T1000 (cell line): ENCODE results near the gene STXBP5L.
"Not testable (repeated sequence)": the region's sequence is repeated elsewhere in the genome, so short reads cannot be mapped to it uniquely, and the experiment has no call there.

Experiments
- DNase-seq: peaks from one replicate; lab custom pipeline; 2025; ENCODE audit warnings: mixed read lengths; lab: John Stamatoyannopoulos, UW

STXBP5L gene

DNA sequence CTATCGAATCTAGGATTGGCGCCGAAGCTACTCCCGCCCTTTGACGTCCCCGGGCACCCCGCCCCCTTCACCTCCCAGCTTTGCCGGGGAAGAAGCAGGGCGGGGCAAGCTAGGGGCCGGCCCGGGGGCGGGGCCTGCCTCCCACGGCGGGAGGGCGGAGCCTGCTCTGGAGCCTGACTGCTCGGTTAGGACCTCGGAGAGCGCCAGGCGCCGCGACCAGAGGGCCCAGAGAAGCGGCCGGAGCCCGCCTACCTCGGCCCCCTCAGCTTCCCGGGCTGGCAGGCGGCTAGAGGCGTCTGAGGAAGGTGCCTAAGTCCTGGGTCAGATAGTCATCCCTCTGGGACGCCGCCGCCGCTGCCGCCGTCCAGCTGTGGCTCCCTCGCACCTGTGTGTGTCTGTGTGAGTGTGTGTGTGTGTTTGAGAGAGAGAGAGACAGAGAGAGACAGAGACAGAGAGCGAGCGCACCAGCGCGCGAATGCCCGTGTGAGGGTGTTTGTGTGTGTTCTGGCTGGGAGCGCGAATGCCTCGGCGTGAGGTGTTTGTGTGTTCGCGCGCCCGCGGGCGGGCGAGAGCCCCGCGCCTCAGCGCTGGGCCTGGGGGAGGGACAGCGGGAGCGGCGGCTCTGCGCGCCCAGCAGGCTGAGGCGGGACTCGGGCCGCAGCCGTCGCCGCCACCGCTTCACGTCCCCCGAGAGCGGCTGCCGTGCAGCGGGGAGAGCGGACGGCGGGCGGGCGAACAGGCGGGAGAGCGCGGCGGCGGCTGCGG, at the start of gene STXBP5L:
Gene STXBP5L, plus strand, starts transcription at position 176 of the 765 bp plus-strand sequence. CDS start 1,374 bp downstream, outside the sequence.
- DNase-seq, result peak; percentile 84

DNA sequence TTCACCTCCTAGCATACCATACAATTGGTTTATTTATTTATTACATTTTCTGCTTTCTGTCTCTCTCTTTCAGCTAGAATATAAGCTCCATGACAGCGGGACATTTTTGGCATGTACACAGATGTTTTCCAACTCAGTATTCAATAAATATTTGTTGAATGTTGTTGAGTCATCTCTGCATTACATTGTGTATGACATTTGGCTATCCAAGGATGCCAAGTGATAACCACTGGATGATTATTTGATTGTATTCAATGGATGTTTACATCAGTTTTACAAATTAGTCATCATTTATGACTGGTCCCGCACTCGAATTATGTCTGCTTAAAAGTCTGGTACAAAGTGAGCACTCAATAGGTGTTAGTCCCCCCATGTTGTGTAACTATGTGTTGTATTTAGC, 49.5 kb upstream of the STXBP5L start:
- no peak for DNase-seq

DNA sequence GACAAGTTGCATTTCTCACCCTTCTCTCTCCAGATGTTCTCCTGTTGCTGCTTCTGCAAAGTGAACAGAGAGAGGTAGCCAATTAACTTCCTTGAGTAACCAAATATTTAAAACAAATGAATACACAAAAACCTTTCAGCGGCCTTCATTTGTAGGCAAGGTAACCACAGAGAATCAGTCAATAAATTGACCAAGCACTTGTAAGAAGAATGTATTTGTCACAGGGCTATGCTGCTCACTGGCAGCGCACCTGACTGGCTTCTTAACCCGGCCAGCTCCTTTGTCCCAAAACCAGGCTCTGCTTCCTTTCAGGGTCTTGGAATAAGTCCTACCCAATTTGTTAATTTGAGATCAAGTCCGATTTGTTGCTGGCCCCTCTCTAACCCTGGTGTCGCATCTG, 43.5 kb upstream of the STXBP5L start:
- no peak for DNase-seq

DNA sequence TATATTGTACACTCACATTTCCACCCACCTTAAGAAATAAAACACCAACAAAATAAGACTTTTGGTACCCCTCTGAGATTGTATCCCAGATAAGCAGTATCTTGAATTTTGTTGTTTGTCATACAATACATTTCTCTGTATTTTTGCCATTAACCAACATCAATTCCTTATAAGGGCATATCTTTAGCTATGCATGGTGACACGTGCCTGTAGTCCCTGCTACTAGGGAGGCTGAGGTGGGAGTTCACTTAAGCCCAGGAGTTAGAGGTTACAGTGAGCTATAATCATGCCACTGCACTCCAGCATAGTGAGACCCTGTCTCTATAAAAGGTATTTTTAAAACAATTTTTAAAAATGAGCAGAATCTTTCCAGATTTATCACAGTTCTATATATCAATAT, 32.5 kb upstream of the STXBP5L start:
- no peak for DNase-seq

DNA sequence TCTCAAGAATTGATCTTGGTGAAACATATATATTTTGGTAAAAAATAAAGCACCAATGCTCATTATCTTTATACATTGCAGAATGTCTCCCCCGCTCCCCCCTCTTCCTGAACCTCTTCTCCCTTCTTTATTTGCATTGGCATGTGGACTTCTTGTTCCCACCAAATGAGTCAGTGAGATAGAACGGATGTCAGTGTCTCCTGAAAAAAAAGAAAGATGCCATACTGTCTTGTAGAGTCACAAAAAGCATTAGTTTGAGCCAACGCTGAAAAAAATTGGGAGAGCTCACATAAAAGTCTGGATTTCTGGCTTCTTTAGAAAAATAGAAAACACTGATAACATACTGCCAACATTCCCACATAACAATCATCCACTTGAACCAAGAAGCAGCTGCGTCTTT, 32.0 kb upstream of the STXBP5L start:
- no peak for DNase-seq

DNA sequence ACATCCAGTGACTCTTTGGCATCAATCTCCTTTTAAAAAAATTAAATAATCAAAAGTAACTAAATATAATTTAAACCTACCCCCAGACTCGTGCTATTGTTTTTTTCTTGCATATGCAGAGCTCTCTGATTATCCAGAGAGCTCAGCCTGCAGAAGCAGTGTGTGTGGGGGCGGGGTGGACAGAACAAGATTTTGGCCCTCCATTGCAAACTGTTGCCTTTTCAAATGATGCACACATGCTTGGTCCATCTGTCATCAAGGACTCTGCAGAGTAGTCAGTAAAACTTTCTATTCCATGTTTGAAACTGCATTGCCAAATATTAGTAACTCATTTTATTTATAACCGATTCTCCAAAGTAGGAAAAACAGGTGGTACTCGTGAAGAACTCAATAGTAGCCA, 28.6 kb upstream of the STXBP5L start:
- no peak for DNase-seq

DNA sequence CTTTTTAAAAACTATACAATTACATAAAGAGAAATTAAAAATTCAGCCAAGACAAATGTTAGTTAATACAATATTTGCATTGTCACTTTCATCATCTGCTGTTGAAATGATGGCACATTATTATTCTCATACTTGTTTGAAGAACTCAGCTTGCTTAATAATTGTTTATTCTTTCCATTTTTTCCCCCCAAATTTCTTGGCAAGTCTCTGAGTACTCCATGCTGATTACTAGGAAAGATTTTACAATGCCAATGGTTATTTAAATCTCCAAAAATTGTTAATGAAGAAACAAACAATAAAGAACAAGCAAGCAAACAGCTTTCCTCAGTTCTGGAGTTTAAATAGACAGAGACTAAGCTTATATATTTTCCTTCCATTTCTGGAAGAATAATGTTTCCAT, 15.1 kb upstream of the STXBP5L start:
- DNase-seq, result no peak

DNA sequence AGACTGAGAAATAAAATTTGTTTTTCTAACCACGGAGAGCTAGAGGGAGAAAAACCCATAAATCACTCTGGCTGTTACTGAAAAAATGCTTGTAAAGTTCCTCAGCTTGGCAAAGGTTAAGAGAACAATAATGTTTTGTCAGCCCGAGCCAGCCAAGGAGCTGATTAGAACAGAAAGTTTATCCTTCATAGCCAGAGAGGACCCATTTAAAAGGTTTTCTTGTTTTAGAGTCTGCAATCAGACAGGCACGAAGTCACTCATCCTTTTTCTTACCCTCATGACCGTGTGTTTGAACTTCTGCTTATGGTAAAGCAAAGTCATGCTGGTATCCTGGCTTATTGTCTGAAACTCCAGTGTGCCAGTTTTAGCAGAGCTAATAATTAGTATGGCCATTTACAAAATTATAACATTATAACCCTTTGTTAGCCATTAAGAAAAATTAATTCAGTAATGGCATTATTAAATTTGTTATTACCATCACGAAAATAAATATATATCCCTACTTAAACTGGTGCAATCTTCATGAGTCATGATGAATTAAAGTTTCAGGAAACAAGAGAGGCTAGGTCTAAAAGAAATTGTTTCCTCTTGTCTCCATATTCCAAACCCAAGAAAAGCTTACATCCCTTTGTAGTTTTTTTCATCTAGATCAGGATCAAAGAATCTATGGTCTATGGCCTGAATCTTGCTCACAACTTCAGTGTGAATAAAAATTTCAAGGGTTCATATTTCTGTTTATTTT, 13.5 kb upstream of the STXBP5L start:
- no peak for DNase-seq

DNA sequence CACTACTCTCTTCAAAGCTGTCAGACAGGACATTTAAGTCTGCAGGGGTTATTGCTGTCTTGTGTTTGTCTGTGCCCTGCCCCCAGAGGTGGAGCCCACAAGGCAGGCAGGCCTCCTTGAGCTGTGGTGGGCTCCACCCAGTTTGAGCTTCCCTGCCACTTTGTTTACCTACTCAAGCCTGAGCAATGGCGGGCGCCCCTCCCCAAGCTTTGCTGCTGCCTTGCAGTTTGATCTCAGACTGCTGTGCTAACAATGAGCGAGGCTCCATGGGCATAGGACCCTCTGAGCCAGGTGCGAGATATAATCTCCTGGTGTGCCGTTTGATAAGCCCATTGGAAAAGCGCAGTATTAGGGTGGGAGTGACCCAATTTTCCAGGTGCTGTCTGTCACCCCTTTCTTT, 6.3 kb upstream of the STXBP5L start:
- not testable (repeated sequence) for DNase-seq

DNA sequence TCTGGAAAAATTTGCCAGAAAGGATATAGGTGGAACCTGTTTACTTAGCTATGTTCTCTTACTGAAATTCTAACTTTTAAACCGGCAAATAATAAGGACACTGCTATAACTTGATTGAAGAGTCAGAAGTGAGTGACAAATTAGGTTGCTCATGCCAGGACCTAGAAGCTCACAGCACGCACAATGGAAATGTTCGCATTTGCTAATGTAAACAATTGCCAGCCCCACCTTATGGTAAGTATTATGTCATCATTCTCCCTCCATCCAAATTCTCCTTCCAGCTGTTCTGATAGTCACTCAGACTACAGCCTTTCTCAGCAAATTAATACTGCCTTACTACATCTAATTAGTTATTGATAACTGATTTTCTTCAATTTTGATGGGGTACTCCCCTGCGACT, 4.8 kb upstream of the STXBP5L start:
- DNase-seq, result no peak

DNA sequence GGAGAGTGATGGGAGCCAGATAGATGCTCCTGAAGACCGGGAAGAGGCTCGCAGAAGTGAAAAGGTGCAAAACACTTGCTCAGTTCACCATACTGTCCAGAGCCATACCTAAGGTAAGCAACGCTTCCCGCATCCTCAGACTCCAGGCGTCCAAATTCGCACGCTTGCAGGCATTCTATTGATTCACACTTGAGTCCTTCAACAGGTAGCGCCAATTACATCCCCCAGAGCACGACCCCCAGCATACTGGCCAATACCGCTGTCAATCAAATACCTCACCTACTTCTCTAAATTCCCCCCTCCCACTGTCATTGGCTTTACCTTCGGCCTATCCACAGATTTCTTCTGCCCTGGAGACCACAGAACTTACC, 361 bp upstream of the STXBP5L start:
- no peak for DNase-seq

DNA sequence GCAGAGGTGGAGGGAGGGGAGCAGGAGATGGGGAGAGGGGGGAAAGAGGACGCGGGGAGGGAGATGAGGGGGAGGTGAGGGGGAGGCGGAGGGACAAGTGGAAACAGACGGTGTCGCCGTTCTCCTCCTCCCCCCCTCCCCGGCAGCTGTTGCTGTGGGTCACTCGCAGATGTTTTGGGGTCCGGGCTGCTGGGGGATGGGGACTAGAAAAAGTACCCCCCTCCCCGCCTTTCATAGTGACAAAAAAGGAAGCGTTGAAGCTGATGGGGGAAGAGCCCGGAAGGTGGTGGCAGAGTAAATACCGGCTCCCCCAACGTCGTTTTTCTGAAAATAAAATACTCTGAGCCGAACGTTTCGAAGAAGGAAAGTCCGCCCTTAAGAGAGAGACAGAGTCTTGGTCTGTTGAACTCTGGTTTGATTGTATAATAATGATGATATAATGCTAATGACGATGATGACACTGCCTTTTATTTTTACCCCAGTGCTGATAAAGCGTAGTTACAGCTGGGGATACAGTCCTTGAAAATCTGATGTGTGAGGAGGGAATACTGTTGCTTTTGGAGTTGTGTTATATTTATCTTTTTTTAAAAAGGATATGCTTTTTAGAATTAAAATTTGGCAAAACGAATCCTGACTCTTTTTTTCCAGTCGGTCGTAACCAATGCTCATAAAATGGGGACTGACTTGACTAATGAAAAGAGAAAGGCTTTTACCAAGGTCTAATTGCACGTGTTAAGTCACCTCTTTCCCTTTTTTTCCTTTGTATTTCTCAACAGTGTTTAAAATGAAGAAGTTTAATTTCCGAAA, 993 bp downstream of the STXBP5L start:
- no peak for DNase-seq

DNA sequence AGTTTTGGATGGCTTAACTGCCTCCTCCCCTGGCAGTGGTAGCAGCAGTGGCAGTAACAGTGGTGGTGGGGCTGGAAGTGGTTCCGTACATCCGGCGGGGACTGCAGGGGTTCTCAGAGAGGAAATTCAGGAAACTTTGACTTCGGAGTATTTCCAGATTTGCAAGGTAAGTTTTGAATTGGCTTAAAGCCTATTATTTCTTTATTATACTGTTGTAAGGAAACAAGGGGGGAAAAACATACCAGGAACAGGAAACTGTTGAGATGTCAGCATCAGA, 1.5 kb downstream of the STXBP5L start:
- no peak for DNase-seq

DNA sequence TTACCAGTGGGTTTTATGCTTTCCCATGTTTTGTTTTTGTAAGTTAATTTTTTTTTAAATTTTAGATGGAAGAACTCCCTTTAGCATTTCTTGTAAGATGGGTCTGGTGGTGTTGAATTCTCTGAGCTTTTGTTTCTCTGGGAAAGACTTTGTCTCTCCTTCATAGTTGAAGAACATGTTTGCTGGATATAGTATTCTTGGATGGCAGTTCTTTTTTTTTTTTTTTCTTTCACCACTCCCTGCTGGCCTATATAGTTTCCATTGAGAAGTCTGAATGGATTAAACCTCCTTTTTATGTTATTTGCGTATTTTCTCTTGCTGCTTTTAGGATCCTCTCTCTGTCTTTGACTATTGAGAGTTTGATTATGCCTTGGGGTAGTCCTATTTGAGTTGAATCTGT, 18.1 kb downstream of the STXBP5L start:
- DNase-seq, result no peak

DNA sequence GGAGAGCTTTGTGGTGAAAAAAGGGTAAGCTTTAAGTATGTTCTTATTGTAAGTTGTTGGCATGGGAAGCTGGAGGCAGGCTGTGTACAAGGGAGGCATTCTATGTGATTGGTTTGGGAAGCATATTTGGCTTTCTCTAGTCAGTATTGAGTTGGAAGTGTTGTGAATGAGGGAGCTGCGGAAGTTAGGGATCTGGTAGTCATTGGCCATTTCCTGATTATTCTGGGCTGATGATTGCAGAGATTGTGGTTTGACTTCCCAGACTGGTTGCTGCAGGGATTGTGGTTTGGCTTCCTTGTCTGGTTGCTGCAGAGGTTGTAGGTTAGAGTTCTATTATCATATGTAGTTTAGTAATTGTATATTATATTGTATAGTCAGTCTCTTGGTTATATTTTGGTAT, 21.0 kb downstream of the STXBP5L start:
- no peak for DNase-seq

DNA sequence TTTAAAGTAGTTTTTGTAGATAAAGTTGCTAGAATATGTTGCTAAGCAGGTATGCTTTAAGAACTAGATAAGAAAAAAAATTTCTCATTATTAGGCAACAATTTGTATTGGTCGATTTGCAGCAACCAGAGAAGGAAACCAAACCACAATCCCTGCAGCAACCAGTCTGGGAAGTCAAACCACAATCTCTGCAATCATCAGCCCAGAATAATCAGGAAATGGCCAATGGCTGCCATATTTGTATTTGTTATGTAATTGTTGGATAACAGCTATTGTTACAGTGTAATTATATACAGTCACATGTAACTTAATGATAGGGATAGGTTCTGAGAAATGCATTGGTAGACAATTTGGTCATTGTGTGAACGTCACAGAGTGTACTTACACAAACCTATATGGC, 23.6 kb downstream of the STXBP5L start:
- no peak for DNase-seq

DNA sequence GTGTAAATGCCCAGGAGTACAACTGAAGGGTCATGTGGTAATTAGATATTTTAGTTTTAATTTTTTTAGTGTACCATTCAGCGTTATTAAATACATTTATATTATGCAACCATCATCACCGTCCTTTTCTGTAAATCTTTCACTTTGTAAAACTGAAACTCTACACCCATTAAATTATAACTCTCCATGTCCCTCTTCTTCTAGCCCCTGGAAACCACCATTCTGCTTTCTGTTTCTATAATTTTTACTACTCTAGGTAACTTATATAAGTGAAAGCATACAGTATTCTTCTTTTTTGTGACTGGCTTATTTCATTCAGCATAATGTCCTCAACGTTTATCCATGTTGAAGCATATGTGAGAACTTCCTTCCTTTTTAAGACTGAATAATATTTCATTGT, 48.1 kb downstream of the STXBP5L start:
- no peak for DNase-seq

DNA sequence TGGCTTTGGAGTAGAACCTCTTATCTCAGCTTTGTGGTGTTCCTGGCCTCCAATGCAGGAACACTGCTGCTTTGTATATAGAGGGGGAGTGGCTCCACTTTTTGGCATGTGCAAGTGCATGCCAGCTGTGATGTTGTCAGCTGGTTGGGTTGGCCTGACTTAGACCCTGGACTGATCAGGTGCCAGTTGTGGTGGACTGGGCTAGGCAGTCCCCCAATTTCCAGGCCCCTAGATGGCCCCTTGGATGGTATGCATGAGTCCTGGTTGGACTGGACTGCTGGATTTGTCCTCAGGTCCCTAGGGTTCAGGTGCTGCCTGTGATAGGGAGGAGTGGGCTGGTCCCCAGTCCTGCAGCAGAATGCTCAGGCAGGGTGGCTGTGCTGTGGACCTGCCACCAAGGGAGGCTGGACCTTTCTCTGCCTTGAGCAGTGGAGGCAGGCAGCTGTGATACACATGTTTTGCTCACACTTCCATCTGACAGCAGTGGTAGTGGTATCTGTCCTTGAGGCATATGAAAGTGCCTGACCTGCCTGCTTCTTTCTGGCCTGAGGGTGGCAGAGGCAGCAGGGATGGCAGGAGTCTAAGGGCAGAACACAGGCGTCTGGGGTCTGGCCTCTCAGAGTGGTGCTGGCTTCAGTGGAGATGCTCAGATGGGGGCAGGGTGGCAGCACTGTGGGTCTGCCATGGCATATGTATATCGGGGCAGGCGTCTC, 74.8 kb downstream of the STXBP5L start:
- no peak for DNase-seq

DNA sequence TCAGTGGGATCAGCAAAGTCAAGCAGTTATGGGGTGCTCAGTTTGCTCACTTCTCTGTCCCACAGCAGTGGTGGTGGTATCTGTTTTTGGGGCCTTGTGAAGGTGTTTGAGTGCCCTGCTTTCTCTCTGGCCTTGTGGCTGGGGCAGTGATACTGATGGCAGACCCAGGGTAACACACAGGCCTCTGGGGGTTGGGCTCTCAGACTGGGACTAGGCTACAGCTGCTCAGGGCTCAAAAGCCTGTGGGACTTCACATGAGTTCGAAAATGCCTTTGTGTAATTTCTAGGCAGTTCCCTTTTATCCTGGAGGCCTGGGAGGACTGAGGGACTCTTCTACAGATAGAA, 75.3 kb downstream of the STXBP5L start:
- DNase-seq, result no peak

DNA sequence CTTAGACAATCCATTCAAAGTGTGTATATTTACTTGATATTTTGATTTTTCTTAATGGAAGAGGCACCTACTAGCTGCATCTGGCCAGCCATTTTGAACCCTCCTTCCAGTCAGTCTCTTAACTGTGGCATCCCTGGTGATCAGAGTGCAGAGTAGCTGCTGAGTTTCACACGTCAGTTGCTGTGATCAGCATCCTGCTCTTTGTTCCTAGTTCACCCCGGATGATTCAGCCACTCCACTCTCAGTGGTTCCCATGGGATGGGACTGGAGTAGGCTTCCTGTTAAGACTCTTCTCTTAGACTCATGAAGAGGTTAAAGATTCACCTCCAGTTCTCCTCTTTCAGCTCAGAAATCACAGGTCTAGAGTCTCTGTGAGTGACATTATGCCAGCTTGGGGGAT, 75.8 kb downstream of the STXBP5L start:
- no peak for DNase-seq

DNA sequence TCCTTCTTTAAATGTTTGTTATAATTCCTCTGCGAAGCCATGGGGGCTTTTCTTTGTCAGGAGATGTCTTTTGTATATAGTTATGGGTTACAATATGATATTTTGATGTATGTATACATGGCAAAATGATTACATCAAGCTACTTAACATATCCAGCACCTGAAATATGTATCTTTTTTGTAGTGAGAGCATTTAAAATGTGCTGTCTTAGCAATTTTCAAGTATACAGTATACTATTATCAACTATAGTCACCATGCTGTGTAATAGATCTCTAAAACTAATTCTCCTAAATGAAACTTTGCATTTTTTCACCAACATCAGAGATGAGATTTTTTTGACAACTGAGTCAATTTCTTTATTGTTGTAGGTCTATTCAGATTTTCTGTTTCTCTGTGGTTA, 77.2 kb downstream of the STXBP5L start:
- DNase-seq, result no peak

DNA sequence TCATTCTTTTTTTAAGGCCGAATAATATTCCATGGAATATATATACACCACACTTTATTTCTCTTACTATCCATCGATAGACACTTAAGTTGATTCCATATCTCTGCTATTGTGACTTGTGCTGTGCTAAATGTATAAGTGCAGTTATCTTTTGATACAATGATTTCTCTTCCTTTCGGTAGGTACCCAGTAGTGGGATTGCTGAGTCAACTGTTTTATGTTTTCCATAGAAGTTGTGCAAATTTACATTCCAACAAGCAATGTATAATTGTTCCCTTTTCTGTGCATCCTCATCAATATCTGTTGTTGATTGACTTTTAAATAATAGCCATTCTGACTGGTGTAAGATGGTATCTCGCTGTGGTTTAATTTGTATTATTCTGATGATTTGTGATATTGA, 81.0 kb downstream of the STXBP5L start:
- no peak for DNase-seq

DNA sequence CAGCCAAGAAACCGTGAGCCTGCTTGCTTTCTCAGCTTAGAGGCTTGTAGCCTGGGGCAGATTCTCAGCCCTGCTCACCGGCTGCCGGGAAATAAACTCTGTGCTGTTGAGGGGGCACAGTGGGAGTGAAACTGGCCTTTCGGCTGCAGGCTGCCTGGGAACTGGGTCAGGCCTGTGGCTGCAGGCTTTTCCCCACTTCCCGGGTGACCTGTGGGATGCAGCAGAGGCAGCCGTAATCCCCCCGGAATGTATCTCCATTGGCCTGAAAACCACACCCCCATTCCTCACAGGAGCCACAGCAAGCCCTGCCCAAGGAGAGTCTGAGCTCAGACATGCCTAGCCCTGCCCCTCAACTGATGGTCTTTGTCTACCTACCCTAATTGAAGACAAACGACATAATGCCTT, 110.9 kb downstream of the STXBP5L start:
- DNase-seq, result no peak
